HG03469 (cell line): ENCODE results near the gene MICALL1.
"Not testable (repeated sequence)": the region's sequence is repeated elsewhere in the genome, so short reads cannot be mapped to it uniquely, and the experiment has no call there.

Experiments
- ATAC-seq: cut with Tn5 transposase; IDR thresholded peaks from one replicate; pipeline ENCODE4 v1.9.1; 2021; ENCODE audit warnings: mild to moderate bottlenecking, moderate library complexity, moderate number of reproducible peaks; ENCODE audit not compliant: unreplicated experiment

Gene MICALL1

GRCh38 chr22:37929390-37929789 lies 23.3 kb downstream of the MICALL1 start:
- ATAC-seq, result no peak

GRCh38 chr22:37930270-37930951 lies 24.3 kb downstream of the MICALL1 start:
- ATAC-seq, result no peak

GRCh38 chr22:37930952-37931440 lies 24.9 kb downstream of the MICALL1 start:
- no peak for ATAC-seq

GRCh38 chr22:37931893-37932389 lies 25.8 kb downstream of the MICALL1 start:
- ATAC-seq, result no peak

- ATAC-seq, result no peak
These were observed 26.3 kb downstream of the MICALL1 start for GRCh38 chr22:37932401-37932800.

- ATAC-seq, result no peak
These were observed 26.9 kb downstream of the MICALL1 start for GRCh38 chr22:37932821-37933578.

GRCh38 chr22:37933711-37934376 lies 27.7 kb downstream of the MICALL1 start:
- peak; percentile 70 for ATAC-seq

GRCh38 chr22:37940698-37941376 lies 34.7 kb downstream of the MICALL1 start:
- ATAC-seq, result no peak

- no peak for ATAC-seq
These were observed 36.0 kb downstream of the MICALL1 start for GRCh38 chr22:37942133-37942532.

GRCh38 chr22:37943136-37943824 lies 37.2 kb downstream of the MICALL1 start:
- ATAC-seq, result no peak

GRCh38 chr22:37943825-37944198 lies 37.7 kb downstream of the MICALL1 start:
- ATAC-seq, result no peak

GRCh38 chr22:37944423-37944822 lies 38.3 kb downstream of the MICALL1 start:
- not testable (repeated sequence) for ATAC-seq

GRCh38 chr22:37947142-37947795 lies 41.2 kb downstream of the MICALL1 start:
- ATAC-seq, result not testable (repeated sequence)

- ATAC-seq, result no peak
These were observed 45.2 kb downstream of the MICALL1 start for GRCh38 chr22:37951305-37951704.

- ATAC-seq, result not testable (repeated sequence)
These were observed 46.5 kb downstream of the MICALL1 start for GRCh38 chr22:37952629-37953028.

- no peak for ATAC-seq
These were observed 47.0 kb downstream of the MICALL1 start for GRCh38 chr22:37953062-37953436.

GRCh38 chr22:37953437-37954179 lies 47.5 kb downstream of the MICALL1 start, which contains the start of the genes C22orf23 and POLR2F:
Gene C22orf23, minus strand, starts transcription at chr22:37953601. Its CDS starts 452 bp downstream, at chr22:37953149.
Gene POLR2F, plus strand, starts transcription at chr22:37953699. Its CDS starts 89 bp downstream, at chr22:37953788.
- peak; percentile 81 for ATAC-seq

GRCh38 chr22:37954686-37955085 lies 48.6 kb downstream of the MICALL1 start:
- no peak for ATAC-seq
